ENCODE measurements around the gene MYL11.

GRCh38 chr16:30418350-30419181 lies 44.0 kb downstream of the MYL11 start:
- TF ChIP-seq, protein P1, sequence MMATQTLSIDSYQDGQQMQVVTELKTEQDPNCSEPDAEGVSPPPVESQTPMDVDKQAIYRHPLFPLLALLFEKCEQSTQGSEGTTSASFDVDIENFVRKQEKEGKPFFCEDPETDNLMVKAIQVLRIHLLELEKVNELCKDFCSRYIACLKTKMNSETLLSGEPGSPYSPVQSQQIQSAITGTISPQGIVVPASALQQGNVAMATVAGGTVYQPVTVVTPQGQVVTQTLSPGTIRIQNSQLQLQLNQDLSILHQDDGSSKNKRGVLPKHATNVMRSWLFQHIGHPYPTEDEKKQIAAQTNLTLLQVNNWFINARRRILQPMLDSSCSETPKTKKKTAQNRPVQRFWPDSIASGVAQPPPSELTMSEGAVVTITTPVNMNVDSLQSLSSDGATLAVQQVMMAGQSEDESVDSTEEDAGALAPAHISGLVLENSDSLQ (IDR thresholded peaks at IDR 0.05) = no peak
- TF ChIP-seq BHLHE40 (IDR thresholded peaks at IDR 0.05; ENCODE audit: borderline replicate concordance) (no peak), SP1 (IDR thresholded peaks at IDR 0.05) (no peak), CTBP1 (IDR thresholded peaks at IDR 0.05; ENCODE audit: borderline replicate concordance) (no peak)

Data from HEK293T (cell line).